HL-60/S4 (cell line): Measurements from ENCODE around the gene ADISSP.

ENCODE experiments used
- in situ Hi-C: fragments of 300-500 bp; cut with MboI; formaldehyde crosslinking; loops from 2 replicates; pipeline ENCODE4 v1.14.3; 2022; ENCODE audit warnings: low sequenced_read_pairs

Gene ADISSP

GRCh38 chr20:3758566-3758965 lies 9.0 kb downstream of the ADISSP start:
- in situ Hi-C loops, result no loop called here

- in situ Hi-C loops, result no loop called here
These were observed 10.3 kb downstream of the ADISSP start for GRCh38 chr20:3757268-3757667.

DNA sequence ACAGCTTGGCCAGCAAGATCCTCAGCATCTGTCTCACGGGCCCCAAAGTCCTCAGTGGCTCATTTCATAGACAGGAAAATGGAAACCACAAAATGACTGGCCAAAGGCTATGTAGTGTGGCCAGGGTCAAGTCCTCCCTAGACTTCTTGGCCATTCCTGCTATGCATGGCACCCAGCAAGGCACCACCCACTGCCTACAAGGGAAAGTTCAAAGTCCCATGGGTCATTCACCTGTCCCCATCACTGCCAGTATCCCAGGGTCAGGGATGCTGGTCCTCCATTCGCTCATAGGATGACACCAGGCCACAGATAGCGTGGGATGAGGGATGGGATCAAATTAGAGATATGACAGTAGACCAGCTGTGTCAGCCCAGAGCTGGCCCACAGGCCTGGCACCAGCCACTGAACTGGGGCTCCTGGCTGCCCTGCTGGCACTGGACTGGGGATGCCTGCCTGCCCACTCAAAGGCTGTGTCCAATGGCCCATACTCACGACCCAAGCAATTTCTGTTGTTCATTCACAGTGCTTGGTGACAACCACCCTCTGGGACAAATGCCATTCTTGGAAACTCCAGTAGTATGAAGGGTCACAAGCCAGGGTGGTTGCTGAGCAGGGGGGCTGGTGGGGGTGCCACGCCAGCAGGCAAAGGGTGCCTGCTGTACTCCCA lies 11.6 kb downstream of the ADISSP start:
- in situ Hi-C loops, result no loop called here

GRCh38 chr20:3755269-3755668 lies 12.3 kb downstream of the ADISSP start:
- in situ Hi-C loops, result no loop called here

DNA sequence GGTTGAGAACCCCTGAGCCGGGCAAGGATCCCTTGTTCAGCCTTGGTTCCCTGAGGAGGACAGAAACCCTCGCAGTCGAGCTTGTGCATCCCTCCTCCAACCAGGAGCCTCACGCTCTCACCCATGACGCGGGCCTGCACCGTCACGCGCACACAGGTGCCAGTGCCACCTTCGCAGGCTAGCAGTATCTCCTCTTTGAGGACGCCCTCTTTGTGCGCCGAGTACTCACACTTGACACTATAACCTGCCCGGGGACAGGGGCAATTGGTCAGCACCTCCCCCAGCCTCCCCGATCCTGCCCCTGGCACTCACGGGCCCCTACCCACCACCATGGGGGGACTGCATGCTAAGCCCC lies 13.3 kb downstream of the ADISSP start:
- in situ Hi-C loops, result no loop called here

- in situ Hi-C loops, result no loop called here
These were observed 13.9 kb downstream of the ADISSP start for GRCh38 chr20:3753501-3754275.

DNA sequence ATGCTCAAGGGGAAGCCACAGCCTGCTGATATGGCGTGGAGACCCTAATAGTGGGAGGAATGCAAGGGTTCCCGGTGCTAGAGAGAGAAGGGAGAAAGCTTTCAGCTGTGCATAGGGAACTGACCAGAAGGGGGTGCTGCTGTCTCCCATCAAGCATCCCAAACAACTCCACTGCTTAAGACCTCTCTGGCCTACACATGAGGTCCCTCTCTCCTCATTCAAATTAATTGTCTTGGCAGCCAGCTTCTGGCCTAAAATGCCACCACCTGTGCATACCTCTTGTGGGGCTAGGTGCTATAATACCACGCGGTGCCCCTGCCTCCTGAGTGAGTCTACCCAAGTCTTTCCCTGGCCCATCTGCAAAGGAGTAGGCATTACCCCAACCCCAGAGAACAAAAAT lies 14.5 kb downstream of the ADISSP start:
- in situ Hi-C loops, result no loop called here

DNA sequence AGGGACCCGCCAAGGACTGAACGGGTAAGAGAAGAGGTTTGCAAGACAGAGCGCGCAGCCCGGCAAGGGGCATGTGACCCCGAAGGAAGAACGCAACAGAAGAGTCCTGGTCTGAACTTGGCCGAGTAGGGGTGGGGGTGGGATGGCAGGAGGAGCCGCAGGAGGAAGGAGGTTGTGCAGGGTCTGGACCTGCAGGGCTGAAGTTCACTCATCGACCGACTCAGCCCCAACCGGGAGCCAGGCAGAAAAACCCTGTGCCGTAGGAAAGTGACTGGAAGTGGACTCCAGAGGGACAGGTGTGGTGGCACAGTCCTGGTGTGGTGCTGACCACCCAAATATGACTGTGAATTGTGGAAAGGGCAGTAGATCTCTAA lies 15.2 kb downstream of the ADISSP start:
- in situ Hi-C loops, result no loop called here

DNA sequence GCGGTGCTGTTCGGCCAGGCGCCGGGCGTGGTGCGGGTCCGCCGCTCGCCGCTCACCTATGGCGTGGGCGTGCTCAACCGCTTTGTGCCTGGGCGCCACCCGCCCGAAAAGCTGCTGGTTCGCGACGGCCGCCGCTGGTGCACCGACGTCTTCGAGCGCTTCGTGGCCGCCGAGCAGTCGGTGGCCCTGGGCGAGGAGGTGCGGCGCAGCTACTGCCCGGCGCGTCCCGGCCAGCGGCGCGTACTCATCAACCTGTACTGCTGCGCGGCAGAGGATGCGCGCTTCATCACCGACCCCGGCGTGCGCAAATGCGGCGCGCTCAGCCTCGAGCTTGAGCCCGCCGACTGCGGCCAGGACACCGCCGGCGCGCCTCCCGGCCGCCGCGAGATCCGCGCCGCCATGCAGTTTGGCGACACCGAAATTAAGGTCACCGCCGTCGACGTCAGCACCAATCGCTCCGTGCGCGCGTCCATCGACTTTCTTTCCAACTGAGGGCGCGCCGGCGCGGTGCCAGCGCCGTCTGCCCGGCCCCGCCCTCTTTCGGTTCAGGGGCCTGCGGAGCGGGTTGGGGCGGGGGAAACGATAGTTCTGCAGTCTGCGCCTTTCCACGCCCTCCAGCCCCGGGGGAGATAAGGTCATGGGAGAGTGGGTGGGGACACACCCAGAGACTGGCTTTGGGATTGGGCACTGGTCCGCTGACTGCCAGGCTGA lies 15.7 kb downstream of the ADISSP start:
- in situ Hi-C loops, result no loop called here

DNA sequence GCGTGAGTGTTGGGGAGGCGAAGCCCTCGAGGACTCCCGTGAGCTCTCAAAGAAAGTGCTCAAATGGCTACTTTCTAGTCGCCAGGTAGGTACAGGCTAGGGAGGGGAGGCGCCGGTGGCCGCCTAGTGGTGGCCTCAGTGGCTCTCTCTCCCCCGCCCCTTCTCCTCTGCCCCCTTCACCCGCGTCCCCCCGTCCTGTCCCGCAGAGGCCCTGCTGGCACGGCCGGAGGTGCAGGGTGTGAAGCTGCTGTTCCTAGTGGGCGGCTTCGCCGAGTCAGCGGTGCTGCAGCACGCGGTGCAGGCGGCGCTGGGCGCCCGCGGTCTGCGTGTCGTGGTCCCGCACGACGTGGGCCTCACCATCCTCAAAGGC lies 16.3 kb downstream of the ADISSP start:
- in situ Hi-C loops, result no loop called here

DNA sequence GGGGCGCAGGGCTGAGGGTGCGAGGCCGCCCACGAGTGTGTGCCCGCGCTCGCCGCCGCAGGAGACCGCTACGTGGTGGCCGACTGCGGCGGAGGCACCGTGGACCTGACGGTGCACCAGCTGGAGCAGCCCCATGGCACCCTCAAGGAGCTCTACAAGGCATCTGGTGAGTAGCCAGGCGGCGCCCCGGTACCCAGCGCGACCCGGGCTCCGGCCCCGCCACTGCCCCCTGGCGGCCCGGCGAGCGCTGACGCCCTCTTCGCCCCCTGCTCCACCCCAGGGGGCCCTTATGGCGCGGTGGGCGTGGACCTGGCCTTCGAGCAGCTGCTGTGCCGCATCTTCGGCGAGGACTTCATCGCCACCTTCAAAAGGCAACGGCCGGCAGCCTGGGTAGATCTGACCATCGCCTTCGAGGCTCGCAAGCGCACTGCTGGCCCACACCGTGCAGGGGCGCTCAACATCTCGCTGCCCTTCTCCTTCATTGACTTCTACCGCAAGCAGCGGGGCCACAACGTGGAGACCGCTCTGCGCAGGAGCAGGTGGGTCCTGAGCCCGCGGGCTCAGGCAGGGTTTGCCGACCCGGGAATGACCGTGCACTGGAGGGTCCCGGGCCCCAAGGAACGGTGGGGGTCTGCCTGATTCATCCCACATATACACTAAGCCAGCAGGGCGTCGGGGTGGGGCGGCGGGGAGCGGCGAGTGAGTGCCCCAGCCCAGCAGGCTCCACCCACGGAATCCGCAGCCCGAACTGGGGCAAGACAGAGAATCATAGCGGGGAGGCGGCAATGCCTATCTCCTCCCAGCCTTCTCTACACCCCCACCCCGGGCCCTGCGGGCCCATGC lies 17.6 kb downstream of the ADISSP start:
- in situ Hi-C loops, result no loop called here

- in situ Hi-C loops, result no loop called here
These were observed 18.4 kb downstream of the ADISSP start for GRCh38 chr20:3749087-3749688.

GRCh38 chr20:3748073-3748472 lies 19.5 kb downstream of the ADISSP start:
- in situ Hi-C loops, result no loop called here

- in situ Hi-C loops, result no loop called here
These were observed 20.1 kb downstream of the ADISSP start for GRCh38 chr20:3747471-3747870.

GRCh38 chr20:3745686-3746173 lies 21.8 kb downstream of the ADISSP start:
- in situ Hi-C loops, result no loop called here

DNA sequence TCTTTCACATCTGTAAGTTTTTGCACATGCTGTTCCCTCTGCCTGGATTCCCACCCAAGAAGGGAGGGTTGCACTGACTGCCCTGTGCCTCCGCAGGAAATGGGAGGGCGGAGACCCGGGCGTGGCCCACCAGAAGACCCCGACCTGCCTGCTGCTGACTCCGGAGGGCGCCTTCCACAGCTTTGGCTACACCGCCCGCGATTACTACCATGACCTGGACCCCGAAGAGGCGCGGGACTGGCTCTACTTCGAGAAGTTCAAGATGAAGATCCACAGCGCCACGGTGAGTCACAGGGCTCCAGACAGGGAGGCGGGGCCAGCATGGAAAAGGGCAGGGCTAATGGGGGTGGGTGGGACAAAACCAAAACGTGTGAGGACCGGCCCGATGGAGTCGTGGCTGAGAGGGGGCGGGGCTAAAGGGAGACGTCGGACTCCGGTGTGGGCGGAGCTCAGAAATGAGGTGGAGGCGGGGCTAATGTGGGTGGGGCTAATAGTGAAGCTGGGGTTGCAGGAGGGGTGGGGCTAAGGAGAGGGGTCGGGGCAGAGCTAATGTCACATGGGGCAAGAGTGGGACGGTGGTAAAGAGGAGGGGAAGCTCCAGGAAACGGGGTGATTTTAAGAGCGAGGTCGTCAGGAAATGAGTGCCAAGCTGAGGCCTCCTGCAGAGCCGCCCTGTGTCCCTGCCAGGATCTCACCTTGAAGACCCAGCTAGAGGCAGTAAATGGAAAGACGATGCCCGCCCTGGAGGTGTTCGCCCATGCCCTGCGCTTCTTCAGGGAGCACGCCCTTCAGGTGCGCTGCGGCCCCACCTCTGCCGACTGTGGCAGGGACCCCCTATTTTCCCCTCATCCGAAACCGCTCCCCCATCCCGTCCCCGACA lies 22.5 kb downstream of the ADISSP start:
- in situ Hi-C loops, result no loop called here

- in situ Hi-C loops, result no loop called here
These were observed 23.5 kb downstream of the ADISSP start for GRCh38 chr20:3744037-3744436.

DNA sequence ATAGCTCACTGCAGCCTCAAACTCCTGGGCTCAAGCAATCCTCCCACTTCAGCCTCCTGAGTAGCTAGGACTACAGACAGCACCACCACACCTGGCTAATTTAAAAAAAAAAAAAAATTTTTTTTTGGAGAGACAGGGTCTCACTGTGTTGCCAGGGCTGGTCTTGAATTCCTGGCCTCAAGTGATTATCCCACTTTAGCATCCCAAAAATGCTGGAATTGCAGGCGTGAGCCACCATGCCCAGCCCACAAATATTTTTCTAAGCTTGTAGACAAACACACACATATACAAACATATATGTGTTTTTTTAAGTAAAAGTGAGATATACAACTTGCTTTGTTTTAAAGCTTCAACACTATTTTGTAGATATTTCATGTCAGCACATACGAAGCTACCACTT lies 24.3 kb downstream of the ADISSP start:
- in situ Hi-C loops, result no loop called here

GRCh38 chr20:3741836-3742458 lies 25.6 kb downstream of the ADISSP start:
- in situ Hi-C loops, result no loop called here
